22Rv1 (cell line): Measurements from ENCODE around the gene PLEKHN1.

Source experiments
- ZFX ChIP-seq: fragments of 450-650 bp; IDR thresholded peaks from 2 replicates; pipeline ENCODE4 v1.6.1; 2017; ENCODE audit warnings: antibody characterized with exemption, borderline replicate concordance
- TF ChIP-seq, protein P1 (sequence below): fragments of 450-650 bp; IDR thresholded peaks from 2 replicates; pipeline ENCODE4 v1.5.1; 2017; ENCODE audit warnings: mild to moderate bottlenecking

DNA sequence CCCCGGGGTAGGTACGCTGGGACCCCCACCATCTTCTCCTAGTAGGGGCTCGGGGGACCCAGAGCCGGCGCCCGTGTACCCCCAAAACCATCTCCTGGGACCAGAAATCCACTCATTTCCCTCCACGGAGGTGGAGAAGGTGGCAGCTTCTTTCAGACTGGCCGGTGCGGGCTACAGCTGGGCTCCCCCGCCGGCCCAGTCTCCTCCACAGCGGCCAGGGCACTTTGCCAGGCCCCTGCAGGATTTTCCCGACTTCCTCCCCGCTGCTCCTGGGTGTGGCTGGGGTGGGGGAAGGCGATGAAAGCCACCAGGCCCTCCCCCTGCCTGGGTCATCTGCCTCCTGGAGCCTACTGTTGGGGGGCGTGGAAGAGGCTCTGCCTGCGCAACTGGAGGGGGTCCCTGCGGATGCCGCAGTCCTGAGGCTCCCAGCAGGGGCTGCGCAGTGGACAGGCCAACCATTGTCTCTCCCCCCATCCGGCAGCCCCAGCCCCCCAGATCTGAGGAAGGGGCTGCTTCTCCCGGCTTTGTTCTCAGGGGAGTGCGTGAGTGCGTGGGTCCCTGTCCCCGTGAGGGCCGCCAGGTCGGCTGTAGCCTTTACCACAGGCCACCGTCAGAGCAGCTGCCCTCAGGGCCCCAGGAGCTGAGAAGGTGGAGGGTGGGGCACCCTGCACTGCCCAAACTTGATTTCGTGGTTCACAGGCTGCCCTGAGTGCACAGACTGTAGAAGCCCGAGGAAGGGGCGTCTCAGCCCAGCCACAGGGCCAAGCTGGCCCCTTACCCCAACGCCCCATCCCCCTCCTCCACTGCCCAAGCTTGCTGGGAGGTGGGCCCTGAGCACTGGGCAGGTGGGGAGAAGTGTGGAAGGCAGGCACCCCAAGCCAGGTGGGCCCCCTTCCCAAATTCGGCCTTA, 55.0 kb downstream of the PLEKHN1 start:
- TF ChIP-seq, protein P1, sequence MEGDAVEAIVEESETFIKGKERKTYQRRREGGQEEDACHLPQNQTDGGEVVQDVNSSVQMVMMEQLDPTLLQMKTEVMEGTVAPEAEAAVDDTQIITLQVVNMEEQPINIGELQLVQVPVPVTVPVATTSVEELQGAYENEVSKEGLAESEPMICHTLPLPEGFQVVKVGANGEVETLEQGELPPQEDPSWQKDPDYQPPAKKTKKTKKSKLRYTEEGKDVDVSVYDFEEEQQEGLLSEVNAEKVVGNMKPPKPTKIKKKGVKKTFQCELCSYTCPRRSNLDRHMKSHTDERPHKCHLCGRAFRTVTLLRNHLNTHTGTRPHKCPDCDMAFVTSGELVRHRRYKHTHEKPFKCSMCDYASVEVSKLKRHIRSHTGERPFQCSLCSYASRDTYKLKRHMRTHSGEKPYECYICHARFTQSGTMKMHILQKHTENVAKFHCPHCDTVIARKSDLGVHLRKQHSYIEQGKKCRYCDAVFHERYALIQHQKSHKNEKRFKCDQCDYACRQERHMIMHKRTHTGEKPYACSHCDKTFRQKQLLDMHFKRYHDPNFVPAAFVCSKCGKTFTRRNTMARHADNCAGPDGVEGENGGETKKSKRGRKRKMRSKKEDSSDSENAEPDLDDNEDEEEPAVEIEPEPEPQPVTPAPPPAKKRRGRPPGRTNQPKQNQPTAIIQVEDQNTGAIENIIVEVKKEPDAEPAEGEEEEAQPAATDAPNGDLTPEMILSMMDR, result no peak
- TF ChIP-seq ZFX, result no peak
